HepG2 (cell line): ENCODE measurements around the gene DNASE2. TPM values are rescaled to one million over a fixed set of nuclear protein-coding genes. Genes with fewer than 3 reads are reported as not detected.

Experiments
- ATAC-seq: fragments of 200-7000 bp; cut with Tn5 transposase; 3 replicates; pipeline ENCODE4 v1.9.1; 2020; ENCODE audit warnings: mild to moderate bottlenecking, moderate library complexity
- BruUV-seq: library from RNA; stranded (reverse); fragments of 400-500 nt; replicated peaks from 2 replicates; lab custom pipeline; 2021; lab: Mats Ljungman, UMichigan
- CTCF ChIA-PET: fragments of 300-600 bp; formaldehyde crosslinking; extraction: SDS; loops from one replicate; lab custom pipeline; 2021; ENCODE audit warnings: low total read pairs, inconsistent platforms, low intra/inter-chr PET ratio; lab: Yijun Ruan, JAX
- POLR2A ChIA-PET: fragments of 350-600 bp; sonication (Branson Sonifier 250); formaldehyde crosslinking; loops from one replicate; lab custom pipeline; 2020; ENCODE audit warnings: antibody characterized with exemption, inconsistent platforms; lab: Yijun Ruan, JAX
- DNase-seq: peaks from one replicate; pipeline ENCODE4 v3.0.0-alpha.2; 2015; ENCODE audit warnings: low spot score
- FAIRE-seq: peaks from 3 replicates; lab custom pipeline; 2011; peaks lifted over from hg19 to GRCh38; lab: Jason Lieb, UNC
- H2AFZ ChIP-seq: one replicate; pipeline ENCODE4 v1.6.1; 2011; ENCODE audit warnings: low read length, inconsistent platforms
- H3K27ac ChIP-seq: fragments of 300-600 bp; 3 replicates; pipeline ENCODE4 v1.8.0; 2011; ENCODE audit warnings: mixed run types, mild to moderate bottlenecking, mixed read lengths, low read length, inconsistent platforms; ENCODE audit not compliant: insufficient read depth; ENCODE audit errors: extremely low read length
- H3K27me3 ChIP-seq, 2 experiments: fragments of 200-600 bp in 1 of 2; 2 replicates in 1 of 2; 3 replicates in 1 of 2; pipeline versions ENCODE4 v1.6.0 to v1.8.0; 2011; ENCODE audit warnings: low read length in 2 of 2, mild to moderate bottlenecking in 2 of 2, moderate library complexity in 2 of 2, inconsistent platforms in 1 of 2; ENCODE audit not compliant: insufficient read depth in 2 of 2, control insufficient read depth in 1 of 2
- H3K36me3 ChIP-seq, 2 experiments: fragments of 200-600 bp in 1 of 2; replicated peaks in 1 of 2; 2 replicates in 1 of 2; 3 replicates in 1 of 2; pipeline versions ENCODE4 v1.5.1 to v1.8.0; 2011; ENCODE audit warnings: low read length in 2 of 2, inconsistent platforms in 1 of 2; ENCODE audit not compliant: insufficient read depth in 2 of 2, control insufficient read depth in 1 of 2
- H3K4me1 ChIP-seq: 2 replicates; pipeline ENCODE4 v1.5.1; 2012; ENCODE audit warnings: low read length, inconsistent platforms; ENCODE audit not compliant: insufficient read depth
- H3K4me2 ChIP-seq: 2 replicates; pipeline ENCODE4 v1.6.0; 2011; ENCODE audit warnings: low read depth, low read length, inconsistent platforms
- H3K4me3 ChIP-seq, 3 experiments: fragments of 200-600 bp in 1 of 3; sonication (generic), shearing (Covaris generic) in 1 of 3; replicated peaks in 1 of 3; 2 replicates each; pipeline ENCODE4 v1.5.1; 2011 to 2016; ENCODE audit warnings: low read length in 3 of 3, inconsistent platforms in 2 of 3, low read depth in 2 of 3, mild to moderate bottlenecking in 2 of 3, control low read depth in 1 of 3, mixed read lengths in 1 of 3; ENCODE audit not compliant: insufficient read depth in 1 of 3
- H3K79me2 ChIP-seq: one replicate; pipeline ENCODE4 v1.6.1; 2011; ENCODE audit warnings: low read length, inconsistent platforms; ENCODE audit not compliant: insufficient read depth
- H3K9ac ChIP-seq: 2 replicates; pipeline ENCODE4 v1.6.0; 2011; ENCODE audit warnings: mild to moderate bottlenecking, low read depth, low read length, inconsistent platforms; ENCODE audit not compliant: insufficient read depth
- H3K9me3 ChIP-seq: 2 replicates; pipeline ENCODE4 v1.5.1; 2012; ENCODE audit warnings: mild to moderate bottlenecking, low read length
- H4K20me1 ChIP-seq: 2 replicates; pipeline ENCODE4 v1.6.0; 2011; ENCODE audit warnings: inconsistent platforms, mild to moderate bottlenecking, low read length, moderate library complexity; ENCODE audit not compliant: insufficient read depth
- GABPA ChIP-seq, 2 experiments: IDR thresholded peaks; 2 replicates each; pipeline ENCODE4 v1.6.1; 2011 to 2016; ENCODE audit warnings: low read depth in 2 of 2, low read length in 1 of 2, missing biosample characterization in 1 of 2, missing genetic modification characterization in 1 of 2
- POLR2AphosphoS2 ChIP-seq: IDR thresholded peaks from 2 replicates; pipeline ENCODE4 v1.6.1; 2011; ENCODE audit warnings: low read depth, low read length, improper control_type of control experiment
- RFXAP ChIP-seq: sonication (generic); formaldehyde crosslinking; IDR thresholded peaks from 2 replicates; pipeline ENCODE4 v1.4.0; 2020; ENCODE audit warnings: missing genetic modification reagents, borderline replicate concordance
- ZBTB42 ChIP-seq: sonication (generic); formaldehyde crosslinking; IDR thresholded peaks from 2 replicates; pipeline ENCODE4 v1.5.0; 2020; ENCODE audit warnings: mild to moderate bottlenecking, missing genetic modification reagents
- ZNF629 ChIP-seq: sonication (generic); formaldehyde crosslinking; conservative IDR thresholded peaks from 2 replicates; pipeline ENCODE4 v1.5.0; 2020; ENCODE audit warnings: missing genetic modification reagents
- whole genome bisulfite sequencing: methylation state at CpG from one replicate; pipeline ENCODE4 v1.1.6; 2017; ENCODE audit warnings: low lambda C conversion rate; 5-methylcytosine and 5-hydroxymethylcytosine counted together
- in situ Hi-C: cut with HindIII; loops from 2 replicates; pipeline ENCODE4 v1.10.0; 2017; ENCODE audit warnings: low pct_unique_long_range_greater_than_20kb; ENCODE audit not compliant: extremely low pct_ligation_motif_present
- intact Hi-C: fragments of 100-400 bp; cut with micrococcal nuclease; formaldehyde crosslinking; loops from one replicate; pipeline ENCODE4 v1.10.0; 2022; ENCODE audit not compliant: unreplicated experiment
- polyA plus RNA-seq, 8 experiments: library from polyadenylated mRNA; depleted of rRNA in 3 of 8; stranded (reverse) in 7 of 8; unstranded in 1 of 8; fragments of >200 nt; fragmentation: Illumina TruSeq in 4 of 8; extraction: Trizol in 4 of 8; gene quantifications; 2 replicates each; pipeline versions ENCODE4 v1.2.1 to v1.2.3, GENCODE V29; 2011 to 2016; ENCODE audit warnings: low read depth in 4 of 8, missing spikeins in 1 of 8, mixed read lengths in 1 of 8; ENCODE audit not compliant: insufficient read depth in 1 of 8
- total RNA-seq, 5 experiments: library from RNA; depleted of rRNA; stranded (reverse); fragments of >200 nt; fragmentation: Illumina TruSeq; extraction: Trizol; gene quantifications; 2 replicates each; pipeline ENCODE4 v1.2.3, GENCODE V29; 2016; ENCODE audit warnings: low read depth in 1 of 5
- TF ChIP-seq, protein P1 (sequence below): sonication (generic); formaldehyde crosslinking; IDR thresholded peaks from 2 replicates; pipeline ENCODE4 v1.4.0; 2020; ENCODE audit warnings: missing genetic modification reagents
- TF ChIP-seq, protein P2 (sequence below): sonication (generic); formaldehyde crosslinking; IDR thresholded peaks from 2 replicates; pipeline ENCODE4 v1.5.0; 2020; ENCODE audit warnings: mild to moderate bottlenecking, missing genetic modification reagents
- TF ChIP-seq, protein P3 (sequence below): IDR thresholded peaks from 2 replicates; pipeline ENCODE4 v1.6.1; 2016; ENCODE audit warnings: low read depth, borderline replicate concordance
- TF ChIP-seq, protein P4 (sequence below): sonication (generic); formaldehyde crosslinking; IDR thresholded peaks from 2 replicates; pipeline ENCODE4 v1.4.0; 2020; ENCODE audit warnings: mild to moderate bottlenecking, missing genetic modification reagents

DNASE2 gene
- total and polyA plus RNA-seq, 2 of the 13 experiments (the other 11 are each of a cell fraction or from before 2014, with no cell fraction given), result 7.5 to 16.2 TPM

DNA sequence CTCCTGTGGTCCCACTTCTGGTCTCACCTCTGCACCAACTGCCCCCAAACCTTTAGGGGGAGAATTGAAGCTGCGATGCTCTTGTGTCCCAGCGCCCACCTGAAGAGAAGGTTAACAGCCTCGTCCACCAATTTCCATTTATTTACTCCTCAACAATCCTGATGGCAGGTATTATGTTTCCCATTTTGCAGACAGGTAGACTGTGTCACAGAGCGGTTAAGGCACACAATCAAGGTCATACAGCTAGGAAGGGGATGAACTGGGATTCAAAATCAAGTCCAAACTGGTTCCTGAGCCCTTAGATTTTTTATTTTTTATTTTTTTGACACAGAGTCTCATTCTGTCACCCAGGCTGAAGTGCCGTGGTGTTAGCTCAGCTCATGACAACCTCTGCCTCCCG is 6.2 kb downstream of the DNASE2 start:
- no peak for ATAC-seq
- Histone ChIP-seq H3K79me2 (no peaks in the 10 kb centered on the region), H3K36me3 (no peaks in the 10 kb centered on the region), H3K4me2 (no peak overlapping the region), H3K4me1 (no peaks in the 10 kb centered on the region), H3K4me3 (no peak overlapping the region), H3K27me3 (no peaks in the 10 kb centered on the region), H3K9ac (no peak overlapping the region), H2AFZ (no peak overlapping the region), H3K9me3 (no peaks in the 10 kb centered on the region), H4K20me1 (no peaks in the 10 kb centered on the region), H3K27ac (no peak overlapping the region)
- no TSS peak for BruUV-seq
- 88% methylated on average over 6 of the region's 6 CpGs for WGBS
- CTCF ChIA-PET, result no interaction called here
- TF ChIP-seq RFXAP (CRISPR knock-in tag) (no peak), POLR2AphosphoS2 (no peak), ZBTB42 (no peak), ZNF629 (CRISPR knock-in tag) (peak; percentile 53), GABPA (IDR thresholded peaks at IDR 0.05; ENCODE audit: low read depth, low read length) (no peak), GABPA (CRISPR knock-in tag; IDR thresholded peaks at IDR 0.05; ENCODE audit: low read depth) (no peak)
- TF ChIP-seq, protein P1, sequence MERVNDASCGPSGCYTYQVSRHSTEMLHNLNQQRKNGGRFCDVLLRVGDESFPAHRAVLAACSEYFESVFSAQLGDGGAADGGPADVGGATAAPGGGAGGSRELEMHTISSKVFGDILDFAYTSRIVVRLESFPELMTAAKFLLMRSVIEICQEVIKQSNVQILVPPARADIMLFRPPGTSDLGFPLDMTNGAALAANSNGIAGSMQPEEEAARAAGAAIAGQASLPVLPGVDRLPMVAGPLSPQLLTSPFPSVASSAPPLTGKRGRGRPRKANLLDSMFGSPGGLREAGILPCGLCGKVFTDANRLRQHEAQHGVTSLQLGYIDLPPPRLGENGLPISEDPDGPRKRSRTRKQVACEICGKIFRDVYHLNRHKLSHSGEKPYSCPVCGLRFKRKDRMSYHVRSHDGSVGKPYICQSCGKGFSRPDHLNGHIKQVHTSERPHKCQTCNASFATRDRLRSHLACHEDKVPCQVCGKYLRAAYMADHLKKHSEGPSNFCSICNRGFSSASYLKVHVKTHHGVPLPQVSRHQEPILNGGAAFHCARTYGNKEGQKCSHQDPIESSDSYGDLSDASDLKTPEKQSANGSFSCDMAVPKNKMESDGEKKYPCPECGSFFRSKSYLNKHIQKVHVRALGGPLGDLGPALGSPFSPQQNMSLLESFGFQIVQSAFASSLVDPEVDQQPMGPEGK (CRISPR knock-in tag), result no peak
- TF ChIP-seq, protein P2, sequence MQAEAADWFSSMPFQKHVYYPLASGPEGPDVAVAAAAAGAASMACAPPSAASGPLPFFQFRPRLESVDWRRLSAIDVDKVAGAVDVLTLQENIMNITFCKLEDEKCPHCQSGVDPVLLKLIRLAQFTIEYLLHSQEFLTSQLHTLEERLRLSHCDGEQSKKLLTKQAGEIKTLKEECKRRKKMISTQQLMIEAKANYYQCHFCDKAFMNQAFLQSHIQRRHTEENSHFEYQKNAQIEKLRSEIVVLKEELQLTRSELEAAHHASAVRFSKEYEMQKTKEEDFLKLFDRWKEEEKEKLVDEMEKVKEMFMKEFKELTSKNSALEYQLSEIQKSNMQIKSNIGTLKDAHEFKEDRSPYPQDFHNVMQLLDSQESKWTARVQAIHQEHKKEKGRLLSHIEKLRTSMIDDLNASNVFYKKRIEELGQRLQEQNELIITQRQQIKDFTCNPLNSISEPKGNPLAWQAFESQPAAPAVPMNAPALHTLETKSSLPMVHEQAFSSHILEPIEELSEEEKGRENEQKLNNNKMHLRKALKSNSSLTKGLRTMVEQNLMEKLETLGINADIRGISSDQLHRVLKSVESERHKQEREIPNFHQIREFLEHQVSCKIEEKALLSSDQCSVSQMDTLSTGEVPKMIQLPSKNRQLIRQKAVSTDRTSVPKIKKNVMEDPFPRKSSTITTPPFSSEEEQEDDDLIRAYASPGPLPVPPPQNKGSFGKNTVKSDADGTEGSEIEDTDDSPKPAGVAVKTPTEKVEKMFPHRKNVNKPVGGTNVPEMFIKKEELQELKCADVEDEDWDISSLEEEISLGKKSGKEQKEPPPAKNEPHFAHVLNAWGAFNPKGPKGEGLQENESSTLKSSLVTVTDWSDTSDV (CRISPR knock-in tag), result no peak
- TF ChIP-seq, protein P3, sequence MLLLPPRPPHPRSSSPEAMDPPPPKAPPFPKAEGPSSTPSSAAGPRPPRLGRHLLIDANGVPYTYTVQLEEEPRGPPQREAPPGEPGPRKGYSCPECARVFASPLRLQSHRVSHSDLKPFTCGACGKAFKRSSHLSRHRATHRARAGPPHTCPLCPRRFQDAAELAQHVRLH (CRISPR knock-in tag), result no peak
- TF ChIP-seq, protein P4, sequence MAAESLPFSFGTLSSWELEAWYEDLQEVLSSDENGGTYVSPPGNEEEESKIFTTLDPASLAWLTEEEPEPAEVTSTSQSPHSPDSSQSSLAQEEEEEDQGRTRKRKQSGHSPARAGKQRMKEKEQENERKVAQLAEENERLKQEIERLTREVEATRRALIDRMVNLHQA (CRISPR knock-in tag), result no peak
- no peak for FAIRE-seq
- POLR2A ChIA-PET, result no interaction called here
- DNase-seq, result no peak
- intact Hi-C loops (no loop called here), in situ Hi-C loops (no loop called here)
